WERI-Rb-1 (cell line): ENCODE measurements around the gene FUCA2.
"Not testable (repeated sequence)": the region's sequence is repeated elsewhere in the genome, so short reads cannot be mapped to it uniquely, and the experiment has no call there.

Experiments used
- DNase-seq: peaks from one replicate; pipeline ENCODE4 v3.0.0-alpha.2; 2020
- H3K27ac ChIP-seq: fragments of 250-450 bp; sonication (Bioruptor Pico); 2 replicates; pipeline ENCODE4 v1.5.1; 2020; ENCODE audit warnings: mild to moderate bottlenecking, moderate library complexity
- H3K27me3 ChIP-seq: fragments of 250-450 bp; sonication (Bioruptor Pico); 2 replicates; pipeline ENCODE4 v1.5.1; 2021; ENCODE audit warnings: mild to moderate bottlenecking, low read depth, moderate library complexity; ENCODE audit not compliant: insufficient read depth, severe bottlenecking
- H3K36me3 ChIP-seq: fragments of 250-450 bp; sonication (Bioruptor Pico); 2 replicates; pipeline ENCODE4 v1.5.1; 2020; ENCODE audit warnings: mild to moderate bottlenecking, moderate library complexity
- H3K4me3 ChIP-seq: 2 replicates; pipeline ENCODE4 v1.5.1; 2011; ENCODE audit warnings: low read depth, mild to moderate bottlenecking, control low read depth, low read length
- H3K9me3 ChIP-seq: fragments of 250-450 bp; sonication (Bioruptor Pico); 2 replicates; pipeline ENCODE4 v1.5.1; 2021; ENCODE audit warnings: mild to moderate bottlenecking, moderate library complexity; ENCODE audit not compliant: severe bottlenecking
- CTCF ChIP-seq: IDR thresholded peaks from 2 replicates; pipeline ENCODE4 v1.5.1; 2011; ENCODE audit warnings: low read depth, mild to moderate bottlenecking, control low read depth, inconsistent platforms, low read length

Gene FUCA2

GRCh38 chr6:143471822-143472221 is 39.7 kb downstream of the FUCA2 start:
- no peak for TF ChIP-seq CTCF
- DNase-seq, result no peak
- Histone ChIP-seq H3K36me3 (no peaks in the 10 kb centered on the region; the same call in none of the 2 replicates), H3K27me3 (no peaks in the 10 kb centered on the region), H3K9me3 (no peaks in the 10 kb centered on the region), H3K4me3 (no peak overlapping the region), H3K27ac (no peak overlapping the region)

- not testable (repeated sequence) for DNase-seq, H3K27me3 ChIP-seq, H3K36me3 ChIP-seq, H3K27ac ChIP-seq, H3K4me3 ChIP-seq, H3K9me3 ChIP-seq
Observed at GRCh38 chr6:143468823-143469222, 42.7 kb downstream of the FUCA2 start.

GRCh38 chr6:143468026-143468425 is 43.5 kb downstream of the FUCA2 start:
- no peaks in the 10 kb centered on the region; the same call in 1 of the 2 replicates for H3K36me3 ChIP-seq
- H3K27ac ChIP-seq, result no peak overlapping the region
- H3K9me3 ChIP-seq, result no peaks in the 10 kb centered on the region
- no peak overlapping the region for H3K4me3 ChIP-seq
- H3K27me3 ChIP-seq, result no peaks in the 10 kb centered on the region
- no peak for DNase-seq
- no peak for TF ChIP-seq CTCF

GRCh38 chr6:143465546-143465945 is 46.0 kb downstream of the FUCA2 start:
- H3K27ac ChIP-seq, result no peak overlapping the region
- TF ChIP-seq CTCF, result no peak
- H3K36me3 ChIP-seq, result no peaks in the 10 kb centered on the region
- no peak for DNase-seq
- H3K9me3 ChIP-seq, result no peaks in the 10 kb centered on the region
- no peaks in the 10 kb centered on the region for H3K27me3 ChIP-seq
- H3K4me3 ChIP-seq, result no peak overlapping the region

GRCh38 chr6:143457563-143458359 is 53.8 kb downstream of the FUCA2 start:
- H3K27me3 ChIP-seq, result no peaks in the 10 kb centered on the region
- H3K4me3 ChIP-seq, result no peak overlapping the region
- DNase-seq, result no peak
- no peaks in the 10 kb centered on the region for H3K9me3 ChIP-seq
- H3K36me3 ChIP-seq, result no peaks in the 10 kb centered on the region
- no peak overlapping the region for H3K27ac ChIP-seq
- TF ChIP-seq CTCF, result no peak

GRCh38 chr6:143451531-143451930 is 60.0 kb downstream of the FUCA2 start:
- H3K4me3 ChIP-seq, result peak overlapping the region; percentile 77
- H3K27me3 ChIP-seq, result no peaks in the 10 kb centered on the region
- no peaks in the 10 kb centered on the region for H3K9me3 ChIP-seq
- no peak for TF ChIP-seq CTCF
- no peak overlapping the region for H3K27ac ChIP-seq
- no peak for DNase-seq
- H3K36me3 ChIP-seq, result peaks cover 3% of the 10 kb centered on the region; the same call in 1 of the 2 replicates
